Fibroblast of pulmonary artery (primary cell): ENCODE measurements around the gene PLEKHA8.

Experiments used
- DNase-seq: peaks from one replicate; pipeline ENCODE4 v3.0.0-alpha.2; 2010; ENCODE audit warnings: low read depth
- H3K4me3 ChIP-seq: replicated peaks from 2 replicates; pipeline ENCODE4 v1.5.1; 2011; ENCODE audit warnings: low read depth, mild to moderate bottlenecking, control low read depth, low read length, moderate library complexity
- TF ChIP-seq, protein P1 (sequence below): IDR thresholded peaks from 2 replicates; pipeline ENCODE4 v1.5.1; 2011; ENCODE audit warnings: mild to moderate bottlenecking, control low read depth, low read length, inconsistent platforms; ENCODE audit errors: missing control alignments

PLEKHA8 gene

DNA sequence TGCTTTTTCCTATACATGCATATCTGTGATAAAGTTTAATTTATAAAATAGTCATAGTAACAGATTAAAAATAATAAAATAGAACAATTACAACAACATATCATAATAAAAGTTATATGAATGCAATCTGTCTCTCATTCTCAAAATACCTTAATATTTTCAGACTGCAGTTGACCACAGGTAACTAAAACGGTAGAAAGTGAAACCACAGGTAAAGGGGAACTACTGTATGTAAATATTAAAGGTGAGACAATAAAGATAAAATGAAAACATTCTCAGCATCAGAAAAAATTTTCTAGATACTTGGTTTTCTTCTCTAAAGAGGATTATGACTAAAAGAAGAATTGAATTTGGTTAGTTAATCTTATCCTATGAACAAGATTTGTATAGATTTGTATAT lies 7.7 kb upstream of the PLEKHA8 start:
- no peak for DNase-seq
- TF ChIP-seq, protein P1, sequence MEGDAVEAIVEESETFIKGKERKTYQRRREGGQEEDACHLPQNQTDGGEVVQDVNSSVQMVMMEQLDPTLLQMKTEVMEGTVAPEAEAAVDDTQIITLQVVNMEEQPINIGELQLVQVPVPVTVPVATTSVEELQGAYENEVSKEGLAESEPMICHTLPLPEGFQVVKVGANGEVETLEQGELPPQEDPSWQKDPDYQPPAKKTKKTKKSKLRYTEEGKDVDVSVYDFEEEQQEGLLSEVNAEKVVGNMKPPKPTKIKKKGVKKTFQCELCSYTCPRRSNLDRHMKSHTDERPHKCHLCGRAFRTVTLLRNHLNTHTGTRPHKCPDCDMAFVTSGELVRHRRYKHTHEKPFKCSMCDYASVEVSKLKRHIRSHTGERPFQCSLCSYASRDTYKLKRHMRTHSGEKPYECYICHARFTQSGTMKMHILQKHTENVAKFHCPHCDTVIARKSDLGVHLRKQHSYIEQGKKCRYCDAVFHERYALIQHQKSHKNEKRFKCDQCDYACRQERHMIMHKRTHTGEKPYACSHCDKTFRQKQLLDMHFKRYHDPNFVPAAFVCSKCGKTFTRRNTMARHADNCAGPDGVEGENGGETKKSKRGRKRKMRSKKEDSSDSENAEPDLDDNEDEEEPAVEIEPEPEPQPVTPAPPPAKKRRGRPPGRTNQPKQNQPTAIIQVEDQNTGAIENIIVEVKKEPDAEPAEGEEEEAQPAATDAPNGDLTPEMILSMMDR = no peak
- H3K4me3 ChIP-seq = no peak overlapping the region

DNA sequence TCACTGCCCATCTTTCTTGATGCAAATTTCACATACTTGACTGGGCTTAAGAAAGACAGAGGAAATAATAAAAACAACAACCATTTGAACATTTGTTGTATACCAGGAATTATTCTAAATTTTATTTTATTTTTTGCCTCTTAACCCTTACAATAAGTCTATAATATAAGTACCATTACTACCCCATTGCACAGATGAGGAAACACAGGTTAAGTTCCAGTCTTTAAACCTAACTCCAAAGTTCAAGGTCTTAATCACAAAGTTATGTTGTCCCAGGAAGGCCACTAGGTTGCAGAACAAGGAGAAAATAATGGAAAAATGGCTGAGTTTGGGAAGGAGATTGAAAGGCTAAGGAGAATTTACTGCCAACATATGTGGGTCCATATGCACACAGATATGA lies 5.2 kb upstream of the PLEKHA8 start:
- TF ChIP-seq, protein P1 = no peak
- no peak overlapping the region for H3K4me3 ChIP-seq
- DNase-seq = no peak

DNA sequence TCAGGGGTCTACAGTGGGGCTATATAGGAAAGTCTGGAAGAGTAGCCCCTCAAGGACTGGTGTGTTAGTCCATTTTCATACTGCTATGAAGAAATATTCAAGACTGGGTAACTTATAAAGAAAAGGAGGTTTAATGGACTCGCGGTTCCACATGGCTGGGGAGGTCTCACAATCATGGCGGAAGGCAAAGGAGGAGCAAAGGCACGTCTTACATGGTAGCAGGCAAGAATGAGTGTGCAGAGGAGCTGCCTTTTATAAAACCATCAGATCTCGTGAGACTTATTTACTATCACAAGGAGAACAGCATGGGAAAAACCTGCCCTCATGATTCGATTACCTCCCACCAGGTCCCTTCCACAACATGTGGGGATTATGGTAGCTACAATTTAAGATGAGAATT lies 4.7 kb upstream of the PLEKHA8 start:
- no peak for DNase-seq
- TF ChIP-seq, protein P1 = no peak
- no peak overlapping the region for H3K4me3 ChIP-seq

DNA sequence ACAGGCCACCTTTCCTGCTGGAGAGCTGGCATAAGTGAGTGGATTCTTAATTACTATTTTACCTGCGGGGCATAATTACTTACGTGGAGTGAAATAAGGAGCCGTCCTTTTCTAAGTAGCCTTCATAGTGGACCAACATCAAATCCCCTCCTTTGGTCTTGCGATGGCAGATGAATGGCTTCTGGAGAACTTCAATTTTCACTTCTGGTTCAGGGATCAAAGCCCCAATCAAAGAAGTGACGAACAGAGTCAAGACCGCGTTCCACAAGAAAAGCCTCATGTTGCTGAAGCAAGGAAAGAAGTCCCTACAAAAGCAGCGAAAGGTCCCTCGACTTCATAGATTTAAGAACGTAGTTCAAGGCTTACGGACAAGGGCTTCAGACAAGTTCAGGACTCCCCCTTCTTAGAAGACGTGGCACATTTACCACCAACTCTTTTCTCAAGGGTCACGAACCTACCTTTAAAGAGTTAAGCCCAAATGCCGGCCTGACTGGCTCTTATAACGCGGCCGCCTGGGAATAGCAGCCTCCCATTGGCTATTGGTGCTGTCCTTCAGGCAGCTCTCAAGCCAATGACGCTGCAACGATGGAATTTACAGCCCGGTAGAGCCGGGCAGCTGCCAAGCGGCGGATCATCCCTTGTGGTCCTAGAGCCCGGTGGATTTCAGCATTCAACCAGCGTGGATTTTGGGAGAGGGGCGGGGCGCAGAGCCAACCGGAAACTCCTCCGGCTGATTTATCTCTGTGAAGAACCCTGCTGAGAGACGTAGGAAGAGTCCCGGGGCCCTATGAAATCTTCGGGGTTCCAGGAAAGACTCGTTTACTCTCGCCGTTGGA lies 1.8 kb upstream of the PLEKHA8 start, which contains the start of gene FKBP14:
TSS of gene FKBP14 (minus strand) at position 474 of the 836 bp plus-strand sequence. CDS start at position 280, 194 bp downstream.
- peak; percentile 100 for DNase-seq
- peak within 1 kb of the TSS; percentile 86 for H3K4me3 ChIP-seq
- TF ChIP-seq, protein P1 = no peak

DNA sequence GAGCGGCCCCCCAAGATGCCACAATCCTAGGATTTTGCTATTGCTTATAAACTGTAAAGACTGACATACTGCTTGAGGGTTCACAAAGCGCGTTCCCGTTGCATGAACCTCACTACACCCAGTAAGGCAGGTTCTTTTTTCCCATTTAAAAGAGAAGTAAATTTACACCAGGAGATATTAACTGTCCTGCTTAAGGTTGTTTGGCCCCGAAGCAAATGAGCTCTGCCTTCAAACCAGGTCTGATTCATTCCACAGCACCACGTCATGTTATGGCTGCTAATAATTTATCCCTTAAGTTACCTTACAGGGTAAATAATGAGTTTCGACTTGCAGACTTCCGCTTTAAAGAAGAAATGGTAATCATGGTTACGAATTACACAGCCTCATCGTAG lies 1.2 kb upstream of the PLEKHA8 start:
- DNase-seq = peak; percentile 48
- TF ChIP-seq, protein P1 = no peak
- H3K4me3 ChIP-seq = peak overlapping the region; percentile 86

DNA sequence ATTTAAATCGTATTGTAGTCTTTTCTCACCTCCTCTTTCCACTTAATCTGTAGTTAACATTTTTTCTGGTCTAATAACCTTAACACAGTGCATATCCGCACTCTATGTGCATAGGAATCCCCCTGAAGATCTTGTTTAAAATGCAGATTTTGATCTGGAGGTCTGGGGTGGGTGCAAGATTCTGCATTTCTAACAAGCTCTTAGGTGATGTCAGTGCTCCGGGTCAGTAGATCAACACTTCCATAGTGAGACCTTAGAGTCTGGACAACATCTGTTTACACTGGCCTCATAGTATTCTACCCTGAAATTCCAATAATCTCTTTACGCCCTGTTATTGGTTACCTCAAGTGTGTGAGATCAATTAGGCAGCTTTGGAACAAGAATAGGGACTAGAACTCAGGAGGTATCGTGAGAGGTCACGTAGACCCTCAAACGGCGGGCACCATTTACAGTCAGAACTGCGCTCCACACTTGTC lies 434 bp upstream of the PLEKHA8 start:
- TF ChIP-seq, protein P1 = no peak
- DNase-seq = no peak
- peak overlapping the region; percentile 86 for H3K4me3 ChIP-seq
